Naive B cell (primary cell): ENCODE measurements around the gene TTLL12. TPM values are rescaled to one million over a fixed set of nuclear protein-coding genes. Genes with fewer than 3 reads are reported as not detected.
A peak's percentile ranks its signal among the peaks of the same experiment; 100 is the strongest.

ENCODE experiments used
- ATAC-seq, 2 donors: fragments of 150-1000 bp; cut with Tn5 transposase; 2 replicates each; pipeline ENCODE4 v1.10.0; 2021; ENCODE audit warnings: low read depth in 2 of 2, mild to moderate bottlenecking in 2 of 2, moderate library complexity in 2 of 2
- DNase-seq: peaks from one replicate; pipeline ENCODE4 v3.0.0; 2022
- H3K27ac Mint-ChIP-seq, 6 donors: one replicate each; pipeline ENCODE4 v1.8.0; 2020 to 2022; ENCODE audit warnings: mild to moderate bottlenecking in 6 of 6, mixed read lengths in 6 of 6, moderate library complexity in 5 of 6, inconsistent platforms in 2 of 6
- H3K27me3 Mint-ChIP-seq, 3 donors: one replicate each; pipeline ENCODE4 v1.8.0; 2021 to 2022; ENCODE audit warnings: mixed read lengths in 3 of 3, mild to moderate bottlenecking in 1 of 3
- H3K36me3 Mint-ChIP-seq, 2 donors: one replicate each; pipeline ENCODE4 v1.8.0; 2020 to 2022; ENCODE audit warnings: mixed read lengths in 2 of 2, inconsistent platforms in 1 of 2, mild to moderate bottlenecking in 1 of 2
- H3K4me1 Mint-ChIP-seq, 3 donors: one replicate each; pipeline ENCODE4 v1.8.0; 2020 to 2022; ENCODE audit warnings: mixed read lengths in 3 of 3, inconsistent platforms in 1 of 3, mild to moderate bottlenecking in 1 of 3, moderate library complexity in 1 of 3
- H3K4me3 Mint-ChIP-seq, 8 donors: one replicate each; pipeline ENCODE4 v1.8.0; 2020 to 2022; ENCODE audit warnings: mild to moderate bottlenecking in 8 of 8, mixed read lengths in 8 of 8, moderate library complexity in 8 of 8, inconsistent platforms in 2 of 8
- H3K9me3 Mint-ChIP-seq, 7 donors: one replicate each; pipeline ENCODE4 v1.8.0; 2020 to 2022; ENCODE audit warnings: mixed read lengths in 7 of 7, mild to moderate bottlenecking in 5 of 7, inconsistent platforms in 2 of 7, moderate library complexity in 1 of 7
- polyA plus RNA-seq, 6 donors: library from polyadenylated mRNA; unstranded; fragments of 300-500 nt; fragmentation: Illumina TruSeq; gene quantifications; one replicate each; pipeline ENCODE4 v1.2.3, GENCODE V29; 2021; ENCODE audit warnings: low read depth in 6 of 6

TTLL12 gene
- polyA plus RNA-seq, 6 donors from 2014 or later: 6.8 to 15.9 (median 11.6) TPM

GRCh38 chr22:43183496-43184277, 3.2 kb downstream of the TTLL12 start:
- Mint-ChIP-seq H3K4me3 (peak overlapping the region in 1 of 8 donors; percentile 64), H3K27ac (peak overlapping the region in 3 of 6 donors; percentile 26 to 78 (median 49))
- no peak for ATAC-seq

GRCh38 chr22:43182726-43183125, 4.2 kb downstream of the TTLL12 start:
- Mint-ChIP-seq H3K27me3 (no peaks in the 10 kb centered on the region), H3K27ac (no peak overlapping the region), H3K4me3 (no peak overlapping the region), H3K36me3 (no peaks in the 10 kb centered on the region), H3K9me3 (no peaks in the 10 kb centered on the region), H3K4me1 (peaks cover 8 to 24% (median 16%) of the 10 kb centered on the region in 3 donors)
- ATAC-seq: no peak
- DNase-seq: no peak

More at GRCh38 chr22:43183496-43184277, 3.2 kb downstream of the TTLL12 start:
- no peaks in the 10 kb centered on the region for H3K27me3 Mint-ChIP-seq
- H3K4me1 Mint-ChIP-seq: peaks cover 8 to 26% (median 21%) of the 10 kb centered on the region in 3 donors
- no peaks in the 10 kb centered on the region for H3K36me3 Mint-ChIP-seq
- no peaks in the 10 kb centered on the region for H3K9me3 Mint-ChIP-seq
- no peak for DNase-seq

GRCh38 chr22:43182118-43182517, 4.8 kb downstream of the TTLL12 start:
- ATAC-seq (no peak), DNase-seq (no peak)
- Mint-ChIP-seq H3K9me3 (no peaks in the 10 kb centered on the region), H3K36me3 (no peaks in the 10 kb centered on the region), H3K4me1 (peaks cover 8 to 21% (median 15%) of the 10 kb centered on the region in 3 donors), H3K4me3 (peak overlapping the region in 1 of 8 donors; percentile 59), H3K27ac (peak overlapping the region in 1 of 6 donors; percentile 19), H3K27me3 (no peaks in the 10 kb centered on the region)

GRCh38 chr22:43181321-43182076, 5.4 kb downstream of the TTLL12 start:
- Mint-ChIP-seq H3K36me3 (no peaks in the 10 kb centered on the region), H3K9me3 (no peaks in the 10 kb centered on the region), H3K27me3 (no peaks in the 10 kb centered on the region), H3K4me1 (peaks cover 8 to 21% (median 15%) of the 10 kb centered on the region in 3 donors), H3K4me3 (peak overlapping the region in 1 of 8 donors; percentile 59), H3K27ac (no peak overlapping the region)
- ATAC-seq: no peak
- no peak for DNase-seq

- no peak for DNase-seq
- Mint-ChIP-seq H3K27ac (no peak overlapping the region), H3K4me3 (no peak overlapping the region), H3K36me3 (no peaks in the 10 kb centered on the region), H3K27me3 (no peaks in the 10 kb centered on the region), H3K9me3 (no peaks in the 10 kb centered on the region), H3K4me1 (peaks cover 8 to 15% (median 15%) of the 10 kb centered on the region in 3 donors)
- ATAC-seq: no peak
These were observed 6.3 kb downstream of the TTLL12 start for GRCh38 chr22:43180670-43181069.

GRCh38 chr22:43179911-43180195, 7.1 kb downstream of the TTLL12 start:
- H3K27me3 Mint-ChIP-seq: no peaks in the 10 kb centered on the region
- peaks cover 8 to 11% (median 8%) of the 10 kb centered on the region in 3 donors for H3K4me1 Mint-ChIP-seq
- H3K4me3 Mint-ChIP-seq: no peak overlapping the region
- no peaks in the 10 kb centered on the region for H3K9me3 Mint-ChIP-seq
- no peak overlapping the region for H3K27ac Mint-ChIP-seq
- DNase-seq: no peak
- no peaks in the 10 kb centered on the region for H3K36me3 Mint-ChIP-seq
- no peak for ATAC-seq

- DNase-seq (no peak), ATAC-seq (no peak)
- H3K27ac Mint-ChIP-seq: no peak overlapping the region
- no peaks in the 10 kb centered on the region for H3K27me3 Mint-ChIP-seq
- peaks cover 4 to 6% (median 6%) of the 10 kb centered on the region in 3 donors for H3K4me1 Mint-ChIP-seq
- no peaks in the 10 kb centered on the region for H3K36me3 Mint-ChIP-seq
- no peaks in the 10 kb centered on the region for H3K9me3 Mint-ChIP-seq
- H3K4me3 Mint-ChIP-seq: no peak overlapping the region
These were observed 7.6 kb downstream of the TTLL12 start for GRCh38 chr22:43179146-43179910.

GRCh38 chr22:43177479-43177878, 9.5 kb downstream of the TTLL12 start:
- H3K36me3 Mint-ChIP-seq: peaks cover 0 to 8% of the 10 kb centered on the region in 2 donors
- no peak for DNase-seq
- no peak overlapping the region for H3K27ac Mint-ChIP-seq
- H3K4me1 Mint-ChIP-seq: peaks cover 0 to 4% (median 4%) of the 10 kb centered on the region in 3 donors
- H3K4me3 Mint-ChIP-seq: no peak overlapping the region
- no peaks in the 10 kb centered on the region for H3K27me3 Mint-ChIP-seq
- no peaks in the 10 kb centered on the region for H3K9me3 Mint-ChIP-seq
- no peak for ATAC-seq

- DNase-seq: no peak
- H3K36me3 Mint-ChIP-seq: peaks cover 0 to 8% of the 10 kb centered on the region in 2 donors
- no peak for ATAC-seq
- H3K4me3 Mint-ChIP-seq: no peak overlapping the region
- H3K27me3 Mint-ChIP-seq: no peaks in the 10 kb centered on the region
- no peaks in the 10 kb centered on the region for H3K9me3 Mint-ChIP-seq
- no peaks in the 10 kb centered on the region for H3K4me1 Mint-ChIP-seq
- no peak overlapping the region for H3K27ac Mint-ChIP-seq
These were observed 10.8 kb downstream of the TTLL12 start for GRCh38 chr22:43176090-43176489.

- no peak overlapping the region for H3K27ac Mint-ChIP-seq
- no peaks in the 10 kb centered on the region for H3K27me3 Mint-ChIP-seq
- ATAC-seq (no peak), DNase-seq (no peak)
- H3K36me3 Mint-ChIP-seq: peaks cover 0 to 8% of the 10 kb centered on the region in 2 donors
- H3K4me3 Mint-ChIP-seq: no peak overlapping the region
- H3K9me3 Mint-ChIP-seq: no peaks in the 10 kb centered on the region
- H3K4me1 Mint-ChIP-seq: no peaks in the 10 kb centered on the region
These were observed 11.9 kb downstream of the TTLL12 start for GRCh38 chr22:43174941-43175531.

GRCh38 chr22:43173976-43174720, 12.8 kb downstream of the TTLL12 start:
- Mint-ChIP-seq H3K4me1 (no peaks in the 10 kb centered on the region), H3K4me3 (no peak overlapping the region), H3K27ac (no peak overlapping the region), H3K36me3 (peaks cover 0 to 8% of the 10 kb centered on the region in 2 donors), H3K27me3 (no peaks in the 10 kb centered on the region), H3K9me3 (no peaks in the 10 kb centered on the region)
- DNase-seq (no peak), ATAC-seq (no peak)

- DNase-seq: no peak
- H3K36me3 Mint-ChIP-seq: peaks cover 0 to 8% of the 10 kb centered on the region in 2 donors
- no peak overlapping the region for H3K4me3 Mint-ChIP-seq
- no peaks in the 10 kb centered on the region for H3K27me3 Mint-ChIP-seq
- H3K27ac Mint-ChIP-seq: no peak overlapping the region
- ATAC-seq: no peak
- no peaks in the 10 kb centered on the region for H3K4me1 Mint-ChIP-seq
- no peaks in the 10 kb centered on the region for H3K9me3 Mint-ChIP-seq
These were observed 13.4 kb downstream of the TTLL12 start for GRCh38 chr22:43173566-43173965.

GRCh38 chr22:43172191-43172590, 14.7 kb downstream of the TTLL12 start:
- DNase-seq (no peak), ATAC-seq (no peak)
- Mint-ChIP-seq H3K36me3 (peaks cover 0 to 8% of the 10 kb centered on the region in 2 donors), H3K9me3 (no peaks in the 10 kb centered on the region), H3K4me3 (no peak overlapping the region), H3K4me1 (no peaks in the 10 kb centered on the region), H3K27ac (no peak overlapping the region), H3K27me3 (no peaks in the 10 kb centered on the region)
